Kidney capillary endothelial cell (primary cell): ENCODE data around the gene PTOV1.
A peak's percentile ranks its signal among the peaks of the same experiment; 100 is the strongest.

Experiments used
- DNase-seq: peaks from one replicate; pipeline ENCODE4 v3.0.0-alpha.2; 2018; ENCODE audit warnings: low spot score

Gene PTOV1

DNA sequence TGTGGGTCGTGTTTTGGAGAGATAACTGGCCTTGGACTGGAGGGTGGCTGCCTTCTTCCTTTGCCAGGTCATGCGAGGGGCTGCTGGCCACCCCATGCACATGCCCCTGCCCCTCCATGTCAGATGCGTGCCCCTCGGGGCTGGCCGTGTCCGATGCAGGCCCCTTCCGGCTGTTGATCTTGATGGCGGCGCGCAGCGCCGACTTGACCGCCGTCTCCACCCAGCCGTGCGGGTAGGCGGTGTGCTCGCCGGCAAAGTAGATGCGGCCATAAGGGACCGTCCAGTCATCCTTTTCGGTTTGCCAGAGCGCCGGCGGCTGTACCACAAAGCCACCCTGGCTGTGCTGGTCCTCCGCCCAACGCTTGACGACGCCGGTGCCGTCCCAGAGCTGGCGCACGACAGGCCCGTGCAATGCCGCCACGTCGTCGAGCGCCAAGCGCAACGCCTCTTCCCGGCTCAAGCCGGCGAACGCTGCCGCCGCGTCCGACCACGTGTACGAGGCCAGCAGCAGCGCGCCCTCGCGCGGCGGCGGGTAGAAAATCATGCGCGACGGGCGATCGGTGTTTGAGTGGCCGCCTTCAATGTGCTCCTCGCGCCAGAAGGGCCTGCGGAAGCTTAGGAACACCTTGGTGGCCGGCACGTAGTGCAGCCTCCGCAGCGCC lies 38.9 kb downstream of the PTOV1 start:
- DNase-seq = peak; percentile 57

DNA sequence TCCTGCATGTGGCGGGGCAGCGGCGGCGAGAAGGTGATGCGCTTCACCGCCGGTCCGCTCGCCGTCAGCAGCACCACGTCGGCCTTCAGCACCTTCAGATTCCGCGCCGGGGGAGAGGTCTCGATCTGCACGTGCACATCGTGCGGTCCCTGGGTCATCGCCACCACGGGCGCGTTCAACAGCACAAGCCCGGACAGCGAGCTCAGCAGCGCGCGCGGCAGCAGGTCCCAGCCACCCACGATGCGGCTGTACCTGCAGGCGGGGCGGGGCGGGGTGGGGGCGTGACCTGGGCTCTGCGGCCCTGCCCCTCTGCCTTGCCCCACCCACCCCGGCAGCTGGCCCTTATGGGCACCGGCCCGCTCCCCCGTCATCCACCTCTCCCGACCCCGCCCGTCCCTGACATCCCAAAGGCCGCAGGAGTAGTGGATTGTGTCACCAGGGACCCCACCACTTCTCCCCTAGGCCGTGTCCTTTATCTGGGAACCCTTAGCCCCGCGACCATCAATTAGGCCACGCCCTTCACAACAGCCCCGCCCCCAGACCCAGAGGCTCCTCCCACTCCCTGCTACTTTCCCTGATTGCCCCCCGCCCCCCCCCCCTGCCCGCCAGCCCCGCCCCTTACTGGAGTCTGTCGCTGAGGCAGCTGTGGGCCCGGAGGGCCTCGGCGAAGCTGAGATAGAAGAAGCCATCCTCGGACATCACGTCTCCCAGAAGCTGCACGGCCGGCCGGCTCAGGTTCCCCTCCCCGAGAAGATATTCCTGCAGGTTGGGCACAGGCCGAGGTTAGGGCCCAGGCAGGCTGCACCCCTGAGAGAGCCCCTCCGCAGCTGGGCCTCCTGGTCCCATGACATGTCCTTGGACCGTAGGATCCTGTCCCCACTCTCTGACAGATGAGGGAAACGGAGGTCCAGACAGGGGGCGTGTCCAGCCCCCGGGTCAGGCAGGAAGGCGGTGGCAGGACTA lies 39.7 kb downstream of the PTOV1 start:
- no peak for DNase-seq

DNA sequence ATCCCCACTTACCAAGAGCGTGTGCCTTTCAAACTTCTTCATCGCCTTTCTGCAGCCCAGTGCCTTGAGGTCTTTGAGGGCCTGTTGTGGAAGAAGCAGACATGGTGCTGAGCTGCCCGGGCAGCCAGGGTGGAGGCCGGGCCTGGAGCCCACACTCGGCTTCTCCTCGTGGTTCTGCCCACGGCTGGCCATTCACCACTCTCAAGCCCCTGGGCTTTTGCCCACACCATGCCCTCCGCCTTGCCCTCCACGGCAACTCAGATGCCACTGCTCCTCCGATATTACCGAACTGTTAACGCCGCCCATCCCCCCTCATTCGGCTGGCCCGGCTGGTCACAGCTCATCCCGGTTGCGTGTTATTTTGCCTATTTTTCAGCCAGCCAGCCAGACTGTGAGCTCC lies 40.4 kb downstream of the PTOV1 start:
- no peak for DNase-seq

DNA sequence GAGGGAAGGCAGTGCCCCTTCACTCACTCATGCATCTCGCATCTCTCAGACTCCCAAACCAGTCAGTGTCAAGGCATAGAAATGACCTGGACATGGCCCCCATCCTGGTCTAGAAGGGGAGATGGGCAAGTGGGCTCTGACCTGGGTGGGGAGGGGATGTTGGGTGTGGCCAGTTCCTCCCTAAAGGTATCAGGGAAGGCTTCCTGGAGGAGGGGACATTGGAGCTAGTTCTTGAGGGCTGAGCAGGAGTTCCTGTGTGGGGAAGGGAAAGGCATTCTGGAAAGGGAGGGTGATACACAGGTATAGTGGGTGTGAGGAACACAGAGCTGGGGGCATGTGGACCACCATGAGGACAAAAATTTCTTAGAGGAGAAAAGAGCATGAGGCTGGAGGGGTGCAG lies 41.8 kb downstream of the PTOV1 start:
- no peak for DNase-seq

DNA sequence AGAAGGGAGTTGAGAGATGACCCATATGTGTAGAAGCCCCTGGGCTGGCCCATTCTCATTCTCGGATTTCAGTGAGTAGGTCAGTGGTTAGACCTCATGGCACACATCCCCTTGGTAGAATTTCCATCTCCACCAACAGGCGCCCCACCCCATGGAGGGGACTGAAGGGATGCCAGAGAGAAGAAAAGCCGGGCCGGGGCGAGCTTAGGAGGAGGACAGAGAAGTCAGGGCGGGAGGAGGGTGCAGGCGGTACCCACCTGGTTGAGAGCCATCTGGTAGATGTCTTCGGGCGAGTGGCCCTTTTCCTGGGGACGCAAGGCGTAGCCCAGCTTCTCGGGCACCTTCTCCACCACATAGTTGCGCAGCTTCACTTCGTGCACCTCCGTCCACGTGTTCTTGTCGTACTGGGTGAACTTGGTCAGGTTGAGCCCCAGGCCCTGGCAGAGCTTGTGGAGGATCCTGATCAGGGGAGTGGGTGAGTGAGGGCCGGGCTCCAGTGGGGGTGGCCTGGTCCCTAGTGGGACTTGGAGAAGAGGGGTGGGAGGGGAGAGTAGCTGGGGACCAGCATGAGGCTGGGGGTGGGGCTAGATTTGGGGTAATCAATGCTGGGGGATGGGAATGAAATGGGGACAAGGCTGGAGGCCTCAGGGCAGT lies 43.2 kb downstream of the PTOV1 start:
- DNase-seq = no peak

DNA sequence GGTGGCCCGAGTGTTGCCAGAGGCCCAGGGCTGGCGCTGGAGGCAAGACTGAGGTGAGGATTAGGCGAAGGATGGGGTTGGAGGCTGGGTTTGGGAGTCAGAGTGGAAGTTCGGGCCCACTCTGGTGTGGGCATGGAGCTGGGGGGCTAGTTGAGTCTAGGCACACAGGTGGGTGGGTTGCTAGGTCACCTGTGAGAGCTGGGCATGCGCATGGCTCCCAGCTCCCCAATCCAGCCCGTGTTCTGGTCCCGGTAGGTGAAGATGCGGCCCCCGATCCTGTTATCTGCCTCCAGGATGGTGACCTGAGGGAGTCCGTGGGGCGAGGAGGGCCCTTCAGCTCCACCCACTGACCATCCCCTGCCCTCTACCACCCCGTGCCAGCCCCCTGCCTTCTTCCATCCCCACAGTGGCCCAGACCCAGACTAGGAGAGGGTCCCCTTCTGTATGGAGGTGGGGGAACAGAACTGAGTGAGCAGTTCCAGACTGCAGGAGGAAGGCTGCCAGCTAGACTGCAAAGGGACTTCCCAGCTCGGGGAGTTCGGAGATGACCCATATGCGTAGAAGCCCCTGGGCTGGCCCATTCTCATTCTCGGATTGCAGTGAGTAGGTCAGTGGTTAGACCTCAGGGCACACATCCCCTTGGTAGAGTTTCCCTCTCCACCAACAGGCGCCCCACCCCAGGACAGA lies 44.1 kb downstream of the PTOV1 start:
- no peak for DNase-seq

DNA sequence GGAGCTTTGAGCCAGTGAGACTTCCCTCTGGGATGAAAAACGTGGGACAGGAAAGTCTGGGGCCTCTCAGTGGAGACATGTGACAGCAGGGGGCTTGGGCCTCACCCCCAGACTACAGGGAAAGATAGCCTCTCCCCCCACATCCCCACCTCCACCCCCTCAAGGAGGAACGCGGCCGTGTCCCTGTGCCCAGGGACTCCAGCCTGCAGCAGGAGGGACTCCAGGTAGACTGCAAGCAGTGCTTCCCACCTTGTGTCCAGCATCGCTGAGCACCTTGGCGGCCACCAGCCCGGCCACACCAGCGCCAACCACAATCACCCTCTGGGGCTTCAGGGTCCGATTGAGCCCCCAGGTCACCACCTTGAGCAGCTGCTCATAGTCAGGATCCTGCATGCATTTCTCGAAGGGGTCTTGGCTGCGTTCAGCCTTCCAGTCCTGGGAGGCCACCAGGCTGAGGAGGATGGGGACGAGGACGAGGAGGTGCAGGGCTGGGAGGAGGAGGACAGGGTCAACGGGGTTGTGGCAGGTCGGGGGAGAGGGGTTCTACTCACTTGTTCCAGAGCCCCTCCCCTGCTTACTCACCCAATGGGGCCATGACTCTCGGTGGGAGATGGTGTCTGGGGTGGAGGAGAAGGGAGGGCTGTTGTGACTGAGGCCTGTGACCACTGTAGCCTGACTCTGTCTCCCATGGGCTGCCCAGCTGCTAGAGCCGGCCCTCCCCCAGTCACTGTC lies 44.8 kb downstream of the PTOV1 start:
- no peak for DNase-seq

DNA sequence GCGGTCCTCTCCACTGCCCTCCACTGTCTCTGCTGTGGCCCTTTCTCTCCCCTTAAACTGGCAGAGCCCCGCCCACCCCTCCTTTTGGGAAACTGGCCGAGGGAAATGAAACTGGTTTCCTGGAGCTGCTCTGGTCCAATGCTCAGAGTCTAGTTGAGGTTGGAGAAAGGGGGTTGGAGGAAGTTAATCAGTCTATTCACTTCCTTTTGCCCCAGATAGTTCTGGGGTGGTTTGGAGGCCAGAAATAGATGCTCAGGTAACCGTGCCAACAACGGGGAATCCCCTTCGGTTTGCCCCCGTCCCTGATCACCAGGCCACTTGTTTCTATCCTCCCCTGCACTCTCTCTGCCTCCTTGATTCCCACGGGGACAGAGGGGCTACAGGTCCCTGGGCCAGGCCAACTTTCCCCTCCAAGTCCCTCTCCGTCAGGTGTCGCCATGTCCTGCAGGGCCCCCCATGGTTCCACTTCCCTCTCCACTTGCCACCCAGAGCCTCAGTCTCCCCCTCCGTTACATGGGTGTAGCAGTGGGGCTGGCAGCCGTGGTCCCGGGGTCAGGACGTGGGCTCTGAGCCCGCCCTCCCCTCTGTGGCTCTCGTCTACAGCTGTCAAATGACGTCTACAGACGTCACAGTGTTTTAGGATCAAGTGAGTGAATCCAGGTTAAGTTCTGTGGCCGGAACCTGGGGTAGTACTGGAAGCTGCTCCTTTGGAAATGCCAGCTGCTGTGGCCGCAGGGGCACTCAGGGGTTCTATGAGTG lies 46.1 kb downstream of the PTOV1 start, which contains the start of gene IL4I1:
TSS of gene IL4I1 (minus strand) at position 25 of the 759 bp plus-strand sequence. CDS start 727 bp downstream, outside the sequence.
- DNase-seq = peak; percentile 48

DNA sequence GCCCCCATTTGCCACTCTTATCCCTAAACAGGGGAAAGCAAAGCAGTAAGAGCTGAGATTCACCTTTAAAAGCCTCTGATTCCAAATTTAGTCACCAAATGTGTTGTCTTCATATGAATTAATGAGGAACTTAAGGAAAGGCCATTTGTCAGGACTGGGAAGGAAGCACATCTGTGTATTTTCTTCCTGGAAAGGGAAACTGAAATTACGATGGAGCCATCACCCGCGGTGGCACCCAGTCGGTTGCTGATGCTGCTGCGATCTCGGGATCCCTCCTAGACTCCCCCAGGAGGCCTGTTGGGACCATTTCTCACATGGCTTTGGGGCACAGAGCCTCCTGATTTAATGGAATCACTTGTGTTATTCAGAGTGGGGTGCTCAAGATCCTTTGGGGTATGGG lies 53.2 kb downstream of the PTOV1 start:
- DNase-seq = no peak

DNA sequence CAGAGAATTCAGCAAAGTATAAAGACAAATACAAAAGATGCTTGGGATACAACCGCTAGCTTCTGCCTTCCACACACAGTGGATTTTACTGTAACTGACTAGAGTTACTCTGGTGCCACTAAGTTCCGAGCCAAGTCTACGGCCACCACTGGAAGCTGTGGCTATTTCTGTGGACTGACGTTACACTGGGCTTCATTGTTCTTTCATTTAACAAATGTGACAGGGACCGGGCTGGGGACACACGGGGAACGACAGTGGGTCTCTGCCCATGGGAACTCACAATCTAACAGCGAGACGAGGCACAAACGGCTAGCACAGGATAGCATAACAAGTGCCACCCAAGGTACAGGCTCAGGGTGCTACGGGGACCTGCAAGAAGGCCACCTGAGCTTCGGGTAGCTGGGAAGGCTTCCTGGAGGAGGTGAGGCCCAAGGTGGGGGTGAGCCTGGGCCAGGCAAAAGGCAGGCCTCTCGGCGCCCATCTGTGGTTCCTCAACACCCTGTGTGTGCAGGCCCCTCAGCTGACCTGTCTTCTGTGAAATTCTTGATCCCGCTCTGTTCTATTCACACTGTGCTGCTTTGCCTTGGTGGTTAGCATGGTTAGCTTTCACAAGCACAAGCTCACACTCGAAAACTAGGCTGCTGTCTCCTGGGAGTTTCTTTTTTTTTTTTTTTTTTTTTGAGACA lies 56.1 kb downstream of the PTOV1 start:
- DNase-seq = no peak

DNA sequence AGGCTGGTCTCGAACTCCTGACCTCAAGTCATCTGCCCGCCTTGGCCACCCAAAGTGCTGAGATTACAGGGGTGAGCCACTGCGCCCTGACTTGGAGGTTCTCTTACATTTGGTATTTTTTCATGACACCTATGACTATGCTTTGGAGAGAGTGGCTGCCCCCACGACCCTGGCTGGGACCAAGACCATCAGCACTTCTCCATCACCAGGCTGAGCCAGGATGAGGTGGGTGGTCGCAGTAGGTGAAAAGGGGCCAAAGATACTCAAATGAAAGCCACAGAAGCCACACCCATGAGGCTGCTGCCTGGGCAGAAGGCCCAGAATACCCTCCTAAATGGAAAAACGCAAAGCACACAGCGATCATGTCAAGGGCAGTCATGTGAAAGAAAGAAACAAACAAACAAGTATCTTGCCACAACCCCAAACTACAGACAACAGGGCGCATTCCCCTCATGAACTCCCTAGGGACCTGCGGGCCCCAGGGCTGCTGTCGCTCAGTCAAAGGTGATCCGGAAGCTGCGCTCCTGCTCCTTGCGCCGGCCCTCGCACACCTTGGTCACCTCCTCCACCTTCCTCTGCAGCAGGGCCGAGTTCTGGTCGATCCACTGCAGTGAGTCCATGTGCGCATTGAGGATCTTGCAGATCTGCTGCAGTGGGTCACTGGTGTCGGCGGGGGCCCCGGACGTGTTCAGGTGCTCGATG lies 56.9 kb downstream of the PTOV1 start:
- DNase-seq = no peak

DNA sequence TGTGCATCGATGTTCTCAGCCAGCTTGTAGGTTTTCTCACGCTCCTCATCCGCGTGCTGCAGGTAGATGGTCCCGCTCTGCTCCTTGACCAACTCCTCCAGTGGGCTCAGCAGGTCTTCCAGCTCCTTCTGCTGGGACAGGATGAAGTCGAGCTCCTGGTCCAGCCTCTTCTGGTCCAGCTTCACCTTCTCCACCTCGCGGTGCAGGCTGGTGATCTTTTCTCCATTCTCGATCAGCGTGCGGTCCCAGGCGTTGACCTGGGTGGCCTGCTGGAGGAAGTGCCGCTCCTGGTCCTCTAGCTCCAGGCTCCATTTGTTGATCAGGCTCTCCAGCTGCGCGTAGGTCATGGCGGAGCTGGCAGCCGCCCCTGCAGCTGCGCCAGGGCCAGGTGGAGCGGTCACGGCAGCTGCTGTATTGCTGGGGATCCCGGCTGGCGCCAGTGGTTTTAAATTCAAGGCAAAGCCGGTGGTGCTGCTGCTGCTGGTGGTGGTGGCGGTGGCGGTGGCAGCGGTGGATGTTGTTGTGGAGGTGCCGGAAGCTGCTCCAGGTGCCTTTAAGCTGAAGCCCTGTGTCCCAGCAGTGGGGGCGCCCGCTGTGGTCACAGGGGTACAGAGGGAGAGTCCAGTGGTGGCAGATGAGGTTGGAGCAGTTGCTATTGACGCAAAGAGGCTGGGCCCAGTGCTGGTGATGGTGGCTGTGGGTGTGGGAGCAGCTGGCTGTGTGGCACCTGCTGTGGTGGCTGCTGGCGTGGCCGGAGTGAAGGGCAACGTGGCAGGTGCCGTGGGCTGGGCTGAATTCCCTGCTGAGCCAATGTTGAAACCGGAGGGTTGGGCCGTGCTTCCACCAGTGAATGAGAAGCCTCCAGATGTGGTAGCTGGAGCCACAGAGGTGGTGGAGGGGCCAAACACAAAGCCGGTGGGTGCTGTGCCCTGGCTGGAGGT lies 57.8 kb downstream of the PTOV1 start:
- DNase-seq = no peak

DNA sequence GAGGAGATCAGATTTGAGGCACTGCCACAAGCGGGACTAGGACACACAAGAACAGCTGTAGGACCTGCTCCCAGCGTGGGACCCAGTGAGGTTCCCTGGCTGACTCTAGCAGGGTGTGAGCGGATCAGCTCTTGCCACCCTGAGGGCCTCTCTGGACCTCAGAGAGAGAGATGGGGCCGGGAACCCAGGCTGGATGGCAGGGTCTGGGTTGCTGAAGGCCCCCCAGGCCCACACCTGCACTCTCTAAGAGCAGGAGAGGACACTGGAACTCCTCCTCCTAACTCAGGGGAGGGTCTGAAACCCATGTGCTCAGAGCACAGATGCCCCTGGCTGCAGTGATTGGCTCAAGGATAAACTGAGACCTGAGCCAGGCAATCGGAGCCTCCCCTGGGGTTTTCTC lies 59.2 kb downstream of the PTOV1 start:
- DNase-seq = no peak
